ACHN (cell line): ENCODE results near the gene GPC5.
"Not testable (repeated sequence)": the region's sequence is repeated elsewhere in the genome, so short reads cannot be mapped to it uniquely, and the experiment has no call there.

Experiments
- DNase-seq: peaks from one replicate; pipeline ENCODE4 v3.0.0-alpha.2; 2015
- in situ Hi-C: cut with HindIII; loops from 2 replicates; pipeline ENCODE4 v1.10.0; 2017; ENCODE audit warnings: low sequenced_read_pairs, low pct_ligation_motif_present, low pct_unique_long_range_greater_than_20kb

The GPC5 gene

DNA sequence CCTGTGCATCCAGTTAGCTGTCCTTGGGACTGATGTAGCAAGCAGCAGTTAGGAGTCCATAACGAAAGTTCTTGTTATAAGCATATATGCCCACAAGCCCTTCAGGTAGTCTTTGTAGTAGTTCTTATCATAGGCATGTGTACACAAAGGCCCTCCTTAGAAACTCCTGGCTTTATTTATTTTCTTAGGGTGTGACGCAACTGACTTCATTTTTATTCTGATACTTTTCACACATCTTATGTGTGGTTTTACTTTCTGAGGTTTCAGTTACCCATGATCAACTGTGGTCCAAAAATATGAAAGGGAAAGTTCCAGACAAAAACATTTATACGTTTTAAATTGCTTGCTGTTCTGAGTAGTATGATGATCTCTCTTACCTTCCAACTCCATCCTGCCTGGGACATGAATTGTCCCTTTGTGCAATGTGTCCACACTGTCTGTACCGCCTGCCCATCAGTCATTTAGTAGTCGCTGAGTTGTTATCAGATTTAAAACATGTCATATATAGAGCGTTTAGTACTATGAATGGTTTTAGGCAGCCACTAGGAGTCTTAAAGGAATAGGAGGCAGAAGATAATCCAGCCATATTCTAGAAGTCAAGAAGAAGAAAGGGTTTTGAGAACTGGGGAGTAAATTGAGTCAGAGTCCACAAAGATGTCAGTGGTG, 19.4 kb downstream of the GPC5 start:
- DNase-seq = no peak
- in situ Hi-C loops = no loop called here

DNA sequence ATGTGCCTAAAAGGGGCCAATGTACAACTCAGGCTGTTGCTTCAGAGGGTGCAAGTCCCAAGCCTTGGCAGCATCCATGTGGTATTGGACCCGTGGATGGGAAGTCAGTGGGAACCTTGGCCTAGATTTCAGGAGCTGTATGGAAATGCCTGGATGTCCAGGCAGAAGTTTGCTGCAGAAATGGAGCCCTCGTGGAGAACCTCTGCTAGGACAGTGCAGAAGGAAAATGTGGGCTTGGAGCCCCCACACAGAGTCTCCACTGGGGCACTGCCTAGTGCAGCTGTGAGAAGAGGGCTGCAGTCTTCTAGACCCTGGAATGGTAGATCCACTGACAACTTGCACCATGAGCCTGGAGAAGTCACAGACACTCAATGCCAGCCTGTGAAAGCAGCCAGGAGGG, 28.5 kb downstream of the GPC5 start:
- in situ Hi-C loops = no loop called here
- no peak for DNase-seq

DNA sequence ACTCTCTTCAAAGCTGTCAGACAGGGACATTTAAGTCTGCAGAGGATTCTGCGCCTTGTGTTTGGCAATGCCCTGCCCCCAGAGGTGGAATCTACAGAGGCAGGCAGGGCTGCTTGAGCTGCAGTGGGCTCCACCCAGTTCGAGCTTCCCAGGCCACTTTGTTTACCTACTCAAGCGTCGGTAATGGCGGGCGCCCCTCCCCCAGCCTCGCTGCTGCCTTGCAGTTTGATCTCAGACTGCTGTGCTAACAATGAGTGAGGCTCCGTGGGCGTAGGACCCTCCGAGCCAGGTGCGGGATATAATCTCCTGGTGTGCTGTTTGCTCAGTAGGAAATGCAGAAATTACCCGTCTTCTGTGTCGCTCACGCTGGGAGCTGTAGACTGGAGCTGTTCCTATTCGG, 40.3 kb downstream of the GPC5 start:
- in situ Hi-C loops, DNase-seq: not testable (repeated sequence)

- in situ Hi-C loops = no loop called here
- DNase-seq = no peak
Measured at GRCh38 chr13:91450913-91451312, 52.5 kb downstream of the GPC5 start.

- in situ Hi-C loops = no loop called here
- no peak for DNase-seq
Measured at GRCh38 chr13:91454666-91455065, 56.2 kb downstream of the GPC5 start.

DNA sequence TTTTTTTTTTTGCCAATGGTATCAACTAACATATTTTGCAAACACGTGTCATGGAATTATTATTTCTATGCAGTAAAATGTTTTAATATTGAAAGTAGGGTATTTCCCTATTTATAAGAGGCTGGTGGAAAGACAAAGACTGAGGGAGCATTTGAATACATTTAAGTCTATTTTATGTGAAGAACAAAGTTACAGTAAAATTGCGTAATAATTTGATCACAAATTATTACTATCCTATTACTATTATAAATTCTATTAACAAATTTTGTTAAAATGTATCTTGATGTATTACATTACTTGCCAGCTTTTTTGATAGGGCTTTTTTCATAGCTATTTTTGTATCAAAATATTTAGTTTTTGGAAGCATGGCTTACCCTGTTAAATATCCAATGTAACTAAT, 58.4 kb downstream of the GPC5 start:
- DNase-seq = no peak
- in situ Hi-C loops = no loop called here

GRCh38 chr13:91459485-91459884, 61.1 kb downstream of the GPC5 start:
- no peak for DNase-seq
- in situ Hi-C loops = no loop called here

DNA sequence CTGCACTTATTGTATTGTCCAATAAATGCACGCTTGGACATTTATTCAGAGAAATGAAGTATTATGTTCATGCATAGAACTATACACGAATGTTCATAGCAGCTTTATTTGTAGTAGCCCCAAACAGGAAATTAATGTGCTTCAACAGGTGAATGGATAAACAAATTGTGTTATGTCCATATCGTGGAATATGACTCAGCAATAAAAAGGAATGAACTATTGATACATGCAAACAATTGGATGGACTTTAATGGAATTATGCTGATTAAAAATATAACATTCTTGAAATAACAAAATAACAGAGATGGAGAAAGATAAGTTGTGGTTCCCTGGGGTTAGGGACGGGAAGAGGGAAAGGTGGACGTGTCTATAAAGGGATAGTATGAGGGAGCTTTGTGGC, 65.9 kb downstream of the GPC5 start:
- DNase-seq = no peak
- in situ Hi-C loops = no loop called here

GRCh38 chr13:91467236-91467635, 68.8 kb downstream of the GPC5 start:
- DNase-seq = no peak
- in situ Hi-C loops = no loop called here

DNA sequence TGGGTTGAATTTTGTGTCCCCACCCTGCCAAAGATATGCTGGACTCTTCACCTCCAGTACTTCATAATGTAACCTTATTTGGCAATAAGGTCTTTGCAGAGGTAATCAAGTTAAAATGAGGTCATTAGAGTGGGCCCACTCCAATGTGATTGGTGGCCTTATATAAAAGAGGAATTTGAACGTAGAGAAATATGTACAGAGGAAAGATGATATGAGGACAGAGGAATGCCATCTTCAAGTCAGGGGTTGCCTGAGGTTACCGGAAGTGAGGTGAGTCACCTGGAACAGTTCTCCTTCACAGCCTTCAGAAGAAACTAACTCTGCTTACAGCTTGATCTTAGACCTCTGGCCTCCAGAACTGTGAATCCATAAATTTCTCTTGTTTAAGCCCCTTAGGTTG, 69.9 kb downstream of the GPC5 start:
- in situ Hi-C loops = no loop called here
- no peak for DNase-seq

- DNase-seq = no peak
- in situ Hi-C loops = no loop called here
Measured at GRCh38 chr13:91470084-91470621, 71.7 kb downstream of the GPC5 start.

DNA sequence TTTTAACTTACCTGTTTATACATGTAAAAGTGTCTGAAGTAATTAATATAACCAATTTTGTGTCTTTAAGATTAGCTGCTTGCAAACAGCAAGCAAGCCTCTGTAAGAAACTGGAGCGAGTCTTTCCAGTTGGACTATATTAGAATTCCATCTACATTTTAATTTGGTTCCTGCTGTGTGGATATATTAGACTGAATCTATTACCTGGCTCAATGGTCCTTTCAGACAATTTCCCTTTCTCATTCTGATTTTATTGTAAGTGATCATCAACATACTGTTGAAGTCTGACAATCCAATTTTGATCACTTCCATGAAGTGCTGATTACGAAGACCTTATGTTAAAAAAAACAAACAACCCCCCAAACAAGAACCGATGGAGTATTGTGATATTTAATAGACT, 72.3 kb downstream of the GPC5 start:
- in situ Hi-C loops = no loop called here
- no peak for DNase-seq

- DNase-seq = no peak
Measured at GRCh38 chr13:91482427-91482826, 84.0 kb downstream of the GPC5 start.

DNA sequence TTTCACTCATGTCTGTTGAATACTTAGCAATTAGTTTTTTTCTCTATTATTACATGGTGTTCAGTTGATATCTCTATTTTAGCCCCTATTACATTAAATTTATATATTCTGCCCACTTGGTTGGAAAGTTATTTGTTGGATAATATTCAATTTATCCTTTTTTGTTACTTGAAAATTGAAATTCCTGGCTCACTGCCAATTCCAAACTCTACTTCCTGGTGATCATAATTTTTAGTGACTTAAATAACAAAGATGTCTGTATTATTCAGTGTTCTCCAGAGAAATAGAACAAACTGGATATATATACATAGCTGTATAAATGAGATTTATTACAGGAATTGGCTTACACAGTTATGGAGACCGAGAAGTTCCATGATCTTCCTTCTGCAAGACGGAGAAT, 93.6 kb downstream of the GPC5 start:
- DNase-seq = no peak
- in situ Hi-C loops = no loop called here

More at GRCh38 chr13:91482427-91482826, 84.0 kb downstream of the GPC5 start:
- in situ Hi-C loops = no loop called here

DNA sequence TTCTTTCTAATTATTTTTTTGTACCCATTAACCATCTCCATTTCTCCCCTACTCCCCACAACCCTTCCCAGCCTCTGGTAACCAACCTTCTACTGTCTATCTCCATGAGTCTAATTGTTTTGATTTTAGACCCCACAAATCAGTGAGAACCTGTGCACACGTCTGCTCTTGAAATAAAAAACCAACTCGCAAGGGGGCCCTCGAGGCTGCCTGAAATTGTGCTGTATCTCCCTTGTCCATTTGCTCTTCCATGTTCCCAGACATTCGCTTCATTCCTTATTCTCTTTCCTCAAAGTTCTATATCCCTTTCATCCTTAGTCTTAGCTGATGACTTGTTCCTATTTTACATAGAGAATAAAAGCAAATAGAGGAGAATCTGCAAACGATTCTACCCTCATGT, 95.0 kb downstream of the GPC5 start:
- no peak for DNase-seq
- in situ Hi-C loops = no loop called here

DNA sequence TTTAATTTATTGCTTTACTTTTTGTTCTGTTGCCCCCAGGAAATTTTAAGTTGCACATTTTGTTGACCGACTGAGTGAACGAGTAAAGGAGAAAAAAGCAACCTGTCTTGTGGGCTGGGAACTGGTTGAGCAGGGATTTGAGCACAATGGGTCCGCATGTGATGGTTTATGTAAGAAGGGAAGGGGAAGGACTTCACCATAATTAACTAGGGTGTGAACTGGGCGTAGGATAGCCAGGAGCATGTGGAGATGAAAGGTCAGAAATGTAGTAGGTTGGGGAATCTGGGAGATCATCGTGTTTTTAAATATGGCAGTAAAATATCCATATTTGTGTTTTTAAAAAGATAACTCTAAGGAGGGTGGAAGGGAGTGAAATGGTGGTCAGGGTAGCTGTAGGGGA, 99.9 kb downstream of the GPC5 start:
- no peak for DNase-seq
- in situ Hi-C loops = no loop called here

- no peak for DNase-seq
- in situ Hi-C loops = no loop called here
Measured at GRCh38 chr13:91504216-91504615, 105.8 kb downstream of the GPC5 start.

- in situ Hi-C loops = no loop called here
- DNase-seq = no peak
Measured at GRCh38 chr13:91506759-91507158, 108.3 kb downstream of the GPC5 start.

DNA sequence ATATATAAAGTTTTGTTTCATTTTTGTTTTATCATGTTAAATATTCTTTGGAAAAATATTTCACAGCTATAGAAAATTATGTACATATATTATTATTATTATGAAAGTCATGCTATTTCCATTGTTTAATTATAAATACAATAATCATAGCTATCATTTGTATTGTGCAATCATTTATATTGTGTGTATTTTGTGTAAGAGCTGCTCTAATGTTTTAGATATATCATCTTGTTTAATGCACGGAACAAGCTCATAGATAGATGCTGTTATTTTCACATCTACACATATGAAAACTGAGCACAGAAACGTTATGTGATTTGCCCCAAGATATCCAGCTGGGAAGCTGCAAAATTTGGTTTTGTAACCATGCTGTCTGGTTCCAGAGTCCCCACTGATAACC, 111.6 kb downstream of the GPC5 start:
- in situ Hi-C loops = no loop called here
- no peak for DNase-seq

GRCh38 chr13:91513790-91514189, 115.4 kb downstream of the GPC5 start:
- in situ Hi-C loops = no loop called here
- DNase-seq = no peak

DNA sequence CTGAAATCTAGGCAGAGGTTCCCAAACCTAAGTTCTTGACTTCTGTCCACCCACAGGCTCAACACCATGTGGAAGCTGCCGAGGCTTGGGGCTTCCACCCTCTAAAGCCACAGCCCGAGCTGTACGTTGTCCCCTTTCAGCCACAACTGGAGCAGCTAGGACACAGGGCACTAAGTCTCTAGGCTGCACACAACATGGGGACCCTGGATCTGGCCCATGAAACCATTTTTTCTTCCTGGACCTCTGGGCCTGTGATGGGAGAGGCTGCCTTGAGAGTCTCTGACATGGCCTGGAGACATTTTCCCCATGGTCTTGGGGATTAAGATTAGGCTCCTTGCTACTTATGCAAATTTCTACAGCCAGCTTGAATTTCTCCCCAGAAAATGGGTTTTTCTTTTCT, 118.4 kb downstream of the GPC5 start:
- no peak for DNase-seq
- in situ Hi-C loops = no loop called here
